Large intestine (tissue), 3 donors: Measurements from ENCODE around the gene CISD3. TPM values are rescaled to one million over a fixed set of nuclear protein-coding genes. Genes with fewer than 3 reads are reported as not detected.

Experiments used
- DNase-seq, 2 donors: peaks; one replicate each; pipeline versions ENCODE4 v3.0.0 to v3.0.0-alpha.2; 2013
- H3K27ac ChIP-seq: one replicate; pipeline ENCODE4 v1.5.1; 2013; ENCODE audit warnings: low read length
- H3K27me3 ChIP-seq: 2 replicates; pipeline ENCODE4 v1.6.1; 2013; ENCODE audit warnings: low read length; ENCODE audit not compliant: control insufficient read depth, insufficient read depth
- H3K36me3 ChIP-seq: 2 replicates; pipeline ENCODE4 v1.6.1; 2013; ENCODE audit warnings: low read length; ENCODE audit not compliant: control insufficient read depth, insufficient read depth
- H3K4me1 ChIP-seq: one replicate; pipeline ENCODE4 v1.6.1; 2013; ENCODE audit warnings: low read length; ENCODE audit not compliant: control insufficient read depth, insufficient read depth
- H3K4me3 ChIP-seq: one replicate; pipeline ENCODE4 v1.5.1; 2013; ENCODE audit warnings: low read length
- H3K9me3 ChIP-seq: one replicate; pipeline ENCODE4 v1.6.1; 2013; ENCODE audit warnings: mild to moderate bottlenecking, low read depth, low read length, moderate library complexity; ENCODE audit not compliant: control insufficient read depth
- WGBS: methylation state at CpG from one replicate; pipeline ENCODE4 v1.1.5; 2013; ENCODE audit warnings: low lambda C conversion rate; ENCODE audit not compliant: insufficient coverage; 5-methylcytosine and 5-hydroxymethylcytosine counted together
- polyA plus RNA-seq: library from polyadenylated mRNA; unstranded; fragments of 120-200 nt; gene quantifications from one replicate; pipeline ENCODE4 v1.2.1, GENCODE V29; 2013

The CISD3 gene
- polyA plus RNA-seq, 1 donor, result 47.7 TPM

DNA sequence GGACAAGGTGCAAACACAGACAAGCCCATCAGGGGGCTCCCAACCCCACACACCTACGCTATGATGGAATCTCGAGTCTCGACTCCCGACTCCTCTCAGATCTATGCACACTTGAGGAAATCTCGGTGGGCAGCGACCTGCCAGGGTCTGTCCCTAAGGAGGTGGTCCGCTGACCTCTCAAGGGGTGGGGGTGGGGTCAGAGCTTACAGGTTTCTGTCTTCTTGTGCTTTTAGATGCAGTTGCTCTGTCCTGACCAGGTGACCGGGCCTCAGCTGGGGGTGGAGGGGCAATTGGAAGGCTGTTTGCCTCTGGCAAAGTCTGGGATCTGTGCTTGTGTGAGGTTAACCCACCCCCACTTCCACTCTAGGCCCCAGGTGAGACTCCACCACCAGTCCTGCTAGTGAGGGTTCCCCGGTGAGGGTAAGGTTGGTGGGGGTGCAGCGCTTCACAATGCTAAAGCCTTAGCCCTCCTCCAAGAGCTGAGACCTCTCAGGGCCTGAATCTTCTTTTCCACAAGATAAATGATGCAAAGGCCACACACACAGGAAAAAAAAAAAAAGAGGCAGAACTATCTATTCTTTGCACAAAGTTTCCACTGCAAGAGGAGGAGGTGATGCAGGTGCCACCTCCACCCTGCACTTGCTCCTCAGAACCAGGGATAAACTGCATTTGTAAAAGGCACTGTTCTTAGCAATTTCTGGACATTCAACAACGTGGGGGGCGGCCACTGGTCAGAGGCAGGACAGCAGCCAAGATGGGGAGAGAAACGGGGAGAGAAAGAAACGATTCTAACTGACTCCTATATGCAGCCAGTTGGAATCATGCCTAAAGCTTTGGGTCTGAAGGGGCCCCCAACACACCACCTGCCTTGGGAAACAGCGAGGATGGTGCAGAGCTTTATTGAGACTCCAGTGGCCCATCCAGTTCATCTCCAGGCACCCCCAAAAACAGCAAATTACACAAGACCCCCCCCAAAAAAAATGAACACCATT, 4.1 kb downstream of the CISD3 start:
- H3K4me3 ChIP-seq, result no peak overlapping the region
- DNase-seq, result peak in 1 of 2 donors; percentile 75
- 80% methylated on average over 1 of the region's 15 CpGs for WGBS
- no peaks in the 10 kb centered on the region for H3K27me3 ChIP-seq
- H3K9me3 ChIP-seq, result no peaks in the 10 kb centered on the region
- peak overlapping the region; percentile 98 for H3K27ac ChIP-seq
- H3K4me1 ChIP-seq, result peaks cover 54% of the 10 kb centered on the region
- peaks cover 36% of the 10 kb centered on the region for H3K36me3 ChIP-seq

DNA sequence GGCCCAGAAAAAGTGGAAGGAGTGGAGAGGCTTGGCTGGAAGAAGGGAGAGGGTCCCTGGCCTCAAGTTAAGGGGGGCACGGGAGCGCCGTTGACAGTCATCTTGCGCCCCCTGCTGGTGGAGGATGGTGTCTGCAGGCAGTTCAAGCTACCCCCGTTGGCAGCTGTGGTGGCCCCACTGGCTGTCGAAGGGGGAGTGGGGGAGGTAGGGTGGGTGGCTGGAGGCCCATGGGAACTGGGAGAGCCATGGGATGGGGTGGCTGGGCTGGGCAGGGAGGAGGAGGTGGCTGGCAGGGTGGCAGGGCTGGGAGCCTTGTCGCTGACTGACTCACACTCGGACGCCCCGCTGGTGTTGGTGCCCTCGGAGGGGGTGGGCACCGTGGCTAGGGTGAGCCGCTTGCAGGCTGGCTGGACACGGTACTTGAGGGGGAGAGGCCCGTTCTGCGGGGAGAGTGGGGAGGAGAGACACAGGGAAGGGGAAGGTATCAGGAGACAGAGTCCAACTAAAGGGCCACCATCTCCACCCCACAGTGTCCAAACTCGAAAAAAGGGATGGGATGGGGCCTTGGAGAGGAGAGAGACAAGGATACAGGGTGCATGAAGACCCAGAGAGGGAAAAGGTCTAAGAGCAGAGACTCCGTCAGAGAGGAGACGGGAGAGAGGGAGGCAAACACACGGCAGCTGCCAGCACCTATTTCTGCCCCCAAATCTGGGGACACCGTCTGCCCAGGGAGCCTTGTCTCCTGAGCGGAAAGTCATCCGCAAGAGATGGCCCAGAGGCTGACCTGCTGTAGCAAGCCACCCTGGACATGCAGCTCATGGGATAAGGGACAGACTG, 5.2 kb downstream of the CISD3 start:
- Histone ChIP-seq H3K27me3 (no peaks in the 10 kb centered on the region), H3K27ac (no peak overlapping the region), H3K36me3 (peaks cover 45% of the 10 kb centered on the region), H3K9me3 (no peaks in the 10 kb centered on the region), H3K4me3 (no peak overlapping the region), H3K4me1 (peaks cover 57% of the 10 kb centered on the region)
- peak in 1 of 2 donors; percentile 34 for DNase-seq
- no CpG with 5 or more reads among the region's 23 CpGs for WGBS

- DNase-seq, result no peak
- Histone ChIP-seq H3K36me3 (peaks cover 44% of the 10 kb centered on the region), H3K27ac (no peak overlapping the region), H3K9me3 (no peaks in the 10 kb centered on the region), H3K4me3 (no peak overlapping the region), H3K27me3 (no peaks in the 10 kb centered on the region), H3K4me1 (peaks cover 53% of the 10 kb centered on the region)
- WGBS, result 100% methylated on average over 2 of the region's 14 CpGs
Measured at GRCh38 chr17:38738007-38738662, 8.0 kb downstream of the CISD3 start.

DNA sequence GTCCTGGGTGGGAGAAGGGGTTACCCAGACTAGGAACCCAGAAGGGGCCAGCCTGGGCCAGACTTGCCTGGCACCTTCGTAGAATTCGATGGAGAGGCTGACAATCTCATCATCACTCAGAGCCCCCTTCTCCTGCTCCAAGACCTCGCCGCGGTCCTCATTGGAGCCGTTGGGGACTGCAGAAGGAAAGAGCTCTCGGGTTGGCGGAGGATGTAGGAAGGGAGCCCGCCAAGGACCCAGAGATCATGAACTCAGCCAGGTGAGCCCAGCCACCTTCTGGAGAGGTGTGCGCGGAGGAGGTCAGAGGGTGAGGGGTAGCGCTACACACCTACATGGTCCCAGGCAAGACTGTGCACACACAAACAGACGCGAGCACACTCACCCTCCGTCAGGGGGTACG, 8.5 kb downstream of the CISD3 start:
- Histone ChIP-seq H3K4me1 (peaks cover 53% of the 10 kb centered on the region), H3K9me3 (no peaks in the 10 kb centered on the region), H3K27ac (no peak overlapping the region), H3K27me3 (no peaks in the 10 kb centered on the region), H3K4me3 (no peak overlapping the region), H3K36me3 (peaks cover 40% of the 10 kb centered on the region)
- DNase-seq, result no peak
- no CpG with 5 or more reads among the region's 16 CpGs for WGBS

GRCh38 chr17:38739305-38739704, 9.2 kb downstream of the CISD3 start:
- Histone ChIP-seq H3K36me3 (peaks cover 36% of the 10 kb centered on the region), H3K4me1 (peaks cover 51% of the 10 kb centered on the region), H3K4me3 (no peak overlapping the region), H3K9me3 (no peaks in the 10 kb centered on the region), H3K27me3 (no peaks in the 10 kb centered on the region), H3K27ac (no peak overlapping the region)
- DNase-seq, result peak in 1 of 2 donors; percentile 15
- no CpG with 5 or more reads among the region's 14 CpGs for WGBS

DNA sequence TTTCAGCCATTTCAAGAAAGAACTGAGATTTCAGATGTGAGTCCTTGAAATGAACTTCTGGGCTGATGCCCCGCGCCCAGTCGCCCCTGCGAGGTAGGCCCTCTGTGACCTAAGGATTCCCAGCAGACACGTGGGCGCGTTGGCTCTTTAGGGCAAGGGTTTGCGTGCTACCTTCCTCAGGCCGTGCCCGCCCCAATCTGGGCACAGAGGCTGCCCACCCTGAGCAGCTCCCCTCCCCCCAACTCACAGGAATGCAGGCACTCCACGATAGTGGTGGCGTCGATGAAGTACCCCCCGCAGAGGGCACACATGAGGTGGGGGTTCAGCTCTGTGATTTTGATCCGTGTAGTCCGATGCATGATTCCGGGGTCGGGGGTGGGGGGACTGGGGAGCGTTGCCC, 9.9 kb downstream of the CISD3 start:
- no peak for DNase-seq
- no peak overlapping the region for H3K4me3 ChIP-seq
- no CpG with 5 or more reads among the region's 19 CpGs for WGBS
- peaks cover 33% of the 10 kb centered on the region for H3K36me3 ChIP-seq
- H3K27me3 ChIP-seq, result no peaks in the 10 kb centered on the region
- H3K9me3 ChIP-seq, result no peaks in the 10 kb centered on the region
- H3K4me1 ChIP-seq, result peaks cover 47% of the 10 kb centered on the region
- H3K27ac ChIP-seq, result no peak overlapping the region

- H3K4me1 ChIP-seq, result peaks cover 49% of the 10 kb centered on the region
- no peak overlapping the region for H3K4me3 ChIP-seq
- no peak for DNase-seq
- WGBS, result no CpG with 5 or more reads among the region's 4 CpGs
- H3K9me3 ChIP-seq, result no peaks in the 10 kb centered on the region
- H3K27ac ChIP-seq, result no peak overlapping the region
- peaks cover 28% of the 10 kb centered on the region for H3K36me3 ChIP-seq
- no peaks in the 10 kb centered on the region for H3K27me3 ChIP-seq
Measured at GRCh38 chr17:38740806-38741205, 10.7 kb downstream of the CISD3 start.

DNA sequence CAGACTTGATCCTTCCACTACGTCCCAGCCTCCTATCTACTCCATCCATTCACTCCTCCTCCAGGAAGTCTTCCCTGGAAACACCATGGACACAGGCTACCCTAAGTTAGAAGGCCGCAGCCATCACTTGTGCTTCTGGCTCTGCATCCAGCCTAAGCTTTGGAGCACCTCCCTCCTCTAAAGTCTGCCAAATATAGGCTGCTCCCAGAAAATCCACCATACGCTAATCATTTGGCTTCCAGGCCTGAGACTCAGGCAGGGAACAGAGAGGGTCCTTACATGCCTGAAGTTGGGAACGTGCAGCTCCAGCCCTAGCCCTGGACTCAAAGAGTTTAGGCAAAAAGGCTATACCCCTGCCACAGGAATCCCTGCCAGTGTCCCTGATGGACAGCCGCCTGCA, 11.3 kb downstream of the CISD3 start:
- WGBS, result no CpG with 5 or more reads among the region's 5 CpGs
- Histone ChIP-seq H3K4me1 (peaks cover 56% of the 10 kb centered on the region), H3K4me3 (no peak overlapping the region), H3K27ac (peak overlapping the region; percentile 84), H3K9me3 (no peaks in the 10 kb centered on the region), H3K27me3 (no peaks in the 10 kb centered on the region), H3K36me3 (peaks cover 24% of the 10 kb centered on the region)
- no peak for DNase-seq

DNA sequence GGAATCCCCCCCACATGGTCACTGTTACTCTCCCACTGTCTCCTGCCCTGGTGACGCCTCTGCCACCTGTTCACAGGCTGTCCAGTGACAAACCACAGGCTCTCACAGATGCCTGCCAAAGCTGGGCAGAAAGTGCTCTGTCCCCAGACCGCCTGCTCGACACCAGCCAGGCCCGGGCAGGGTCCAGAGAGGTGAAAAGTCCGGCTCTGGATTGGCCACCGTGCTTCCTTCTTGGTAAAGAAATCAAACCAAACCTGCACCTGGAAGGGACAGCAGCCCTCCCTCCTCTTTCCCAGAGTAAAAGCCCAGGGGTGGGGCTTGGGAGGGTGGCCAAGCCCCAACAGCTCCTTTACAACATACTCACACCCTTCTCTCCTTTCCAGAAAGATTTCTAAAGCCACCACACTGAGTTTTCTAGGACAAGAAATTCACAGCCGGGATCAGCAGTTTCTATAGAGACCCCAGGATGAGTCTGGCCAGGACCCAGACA, 11.8 kb downstream of the CISD3 start:
- Histone ChIP-seq H3K27ac (peak overlapping the region; percentile 84), H3K36me3 (peaks cover 24% of the 10 kb centered on the region), H3K4me3 (no peak overlapping the region), H3K9me3 (no peaks in the 10 kb centered on the region), H3K4me1 (peaks cover 61% of the 10 kb centered on the region), H3K27me3 (no peaks in the 10 kb centered on the region)
- whole genome bisulfite sequencing, result no CpG with 5 or more reads among the region's 7 CpGs
- peak in 1 of 2 donors; percentile 70 for DNase-seq
